ENCODE measurements around the gene SURF4. TPM values are rescaled to one million over a fixed set of nuclear protein-coding genes. Genes with fewer than 3 reads are reported as not detected.

The SURF4 gene
- 100 to 1,000 TPM; 218 to 304 TPM for total RNA-seq

- peak; percentile 81 for ATAC-seq
- H3K4me3 Mint-ChIP-seq = peak within 1 kb of the TSS; percentile 95
- peaks cover 25% of the 10 kb centered on the region for H3K36me3 Mint-ChIP-seq
- DNase-seq = peak; percentile 96
- H3K27ac Mint-ChIP-seq = peak within 1 kb of the TSS; percentile 100
- no peaks in the 10 kb centered on the region for H3K9me3 Mint-ChIP-seq (ENCODE audit: low read depth)
- peaks cover 2% of the 10 kb centered on the region for H3K27me3 Mint-ChIP-seq
- H3K4me1 Mint-ChIP-seq = peaks cover 33% of the 10 kb centered on the region
- CTCF ChIA-PET = interaction anchor here (0.6 to 2.2 kb wide), 13 partner anchors 16 to 353 kb away, joined by 3 to 9 read pairs (median 5); partner anchors contain the start of genes REXO4, SURF1 and SURF2
These were observed at the start of gene SURF4, which contains the start of gene STKLD1 for GRCh38 chr9:133375724-133376654. Gene SURF4, minus strand, starts transcription at chr9:133376060. Its CDS starts 91 bp downstream, at chr9:133375969. Gene STKLD1, plus strand, starts transcription at chr9:133376366. Its CDS starts 108 bp downstream, at chr9:133376474.

- Mint-ChIP-seq H3K27ac (no peak overlapping the region), H3K27me3 (peaks cover 21% of the 10 kb centered on the region), H3K36me3 (no peaks in the 10 kb centered on the region), H3K9me3 (ENCODE audit: low read depth) (no peaks in the 10 kb centered on the region), H3K4me3 (no peak overlapping the region), H3K4me1 (peaks cover 27% of the 10 kb centered on the region)
- CTCF ChIA-PET = interaction anchor here (1.0 kb wide), 1 partner anchor 61 kb away, joined by 3 read pairs; no protein-coding TSS in a partner anchor
- ATAC-seq (no peak), DNase-seq (no peak)
These were observed 49.3 kb upstream of the SURF4 start for GRCh38 chr9:133425049-133425632.

GRCh38 chr9:133424187-133424586 is 48.3 kb upstream of the SURF4 start:
- Mint-ChIP-seq H3K4me1 (peaks cover 27% of the 10 kb centered on the region), H3K4me3 (no peak overlapping the region), H3K27me3 (peaks cover 18% of the 10 kb centered on the region), H3K9me3 (ENCODE audit: low read depth) (no peaks in the 10 kb centered on the region), H3K36me3 (no peaks in the 10 kb centered on the region), H3K27ac (no peak overlapping the region)
- ATAC-seq = no peak
- CTCF ChIA-PET = no interaction called here
- DNase-seq = no peak

- Mint-ChIP-seq H3K9me3 (ENCODE audit: low read depth) (no peaks in the 10 kb centered on the region), H3K27ac (peak overlapping the region; percentile 52), H3K36me3 (no peaks in the 10 kb centered on the region), H3K4me3 (no peak overlapping the region), H3K27me3 (peaks cover 18% of the 10 kb centered on the region), H3K4me1 (peaks cover 35% of the 10 kb centered on the region)
- no peak for DNase-seq
- CTCF ChIA-PET = no interaction called here
- no peak for ATAC-seq
These were observed 47.4 kb upstream of the SURF4 start for GRCh38 chr9:133423216-133423615.

DNA sequence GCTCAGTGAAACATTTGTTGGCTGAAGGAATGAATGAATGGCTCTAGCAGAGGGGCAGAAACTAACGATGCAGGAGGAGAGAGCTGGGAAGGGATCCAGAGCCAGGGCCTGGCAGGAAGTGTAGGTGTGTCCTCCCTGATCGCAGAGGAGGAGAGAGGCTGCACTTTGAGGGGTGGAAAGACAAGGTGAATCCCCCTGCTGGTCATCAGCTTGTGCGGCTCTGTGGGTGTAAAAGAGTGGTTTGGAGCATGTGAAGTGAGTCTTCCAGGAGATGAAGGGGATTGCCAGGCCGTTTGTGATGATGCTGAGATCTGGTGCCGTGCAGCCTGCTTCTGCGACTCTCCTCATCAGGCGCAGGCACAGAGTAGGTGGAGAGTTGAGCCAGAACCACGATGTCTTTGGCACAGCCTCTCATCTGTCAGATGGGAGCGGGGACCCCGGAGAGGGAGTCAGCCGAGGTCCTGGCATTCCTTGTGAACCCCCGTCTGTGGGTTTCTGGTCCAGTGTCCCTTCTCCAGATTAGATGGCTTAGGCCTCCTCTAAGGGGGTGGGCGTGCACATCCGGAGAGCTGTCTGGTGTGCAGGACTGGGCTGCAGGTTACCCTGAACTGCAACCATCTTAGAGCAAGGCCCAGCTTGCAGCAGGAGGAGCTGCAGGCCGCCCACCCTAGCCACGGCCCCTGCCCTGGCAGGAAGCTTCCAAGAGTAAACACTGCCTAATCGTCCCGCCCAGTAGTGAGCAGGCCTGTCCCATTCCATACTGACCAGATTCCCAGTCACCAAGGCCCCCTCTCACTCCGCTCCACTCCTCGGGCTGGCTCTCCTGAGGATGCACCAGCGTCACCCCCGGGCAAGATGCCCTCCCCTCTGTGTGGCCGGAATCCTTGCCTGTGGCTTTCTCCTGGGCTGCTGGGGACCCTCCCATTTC is 46.0 kb upstream of the SURF4 start, which contains the start of gene ADAMTS13:
Gene ADAMTS13 (plus strand): TSS at position 753 of the 928 bp plus-strand sequence. CDS start 77 bp downstream, at position 830.
- H3K27ac Mint-ChIP-seq = peak within 1 kb of the TSS; percentile 52
- DNase-seq = peak; percentile 79
- ATAC-seq = peak; percentile 18
- H3K9me3 Mint-ChIP-seq (ENCODE audit: low read depth) = no peaks in the 10 kb centered on the region
- H3K4me1 Mint-ChIP-seq = peaks cover 34% of the 10 kb centered on the region
- CTCF ChIA-PET = no interaction called here
- H3K4me3 Mint-ChIP-seq = no peak within 1 kb of the TSS
- H3K27me3 Mint-ChIP-seq = peaks cover 4% of the 10 kb centered on the region
- H3K36me3 Mint-ChIP-seq = no peaks in the 10 kb centered on the region

DNA sequence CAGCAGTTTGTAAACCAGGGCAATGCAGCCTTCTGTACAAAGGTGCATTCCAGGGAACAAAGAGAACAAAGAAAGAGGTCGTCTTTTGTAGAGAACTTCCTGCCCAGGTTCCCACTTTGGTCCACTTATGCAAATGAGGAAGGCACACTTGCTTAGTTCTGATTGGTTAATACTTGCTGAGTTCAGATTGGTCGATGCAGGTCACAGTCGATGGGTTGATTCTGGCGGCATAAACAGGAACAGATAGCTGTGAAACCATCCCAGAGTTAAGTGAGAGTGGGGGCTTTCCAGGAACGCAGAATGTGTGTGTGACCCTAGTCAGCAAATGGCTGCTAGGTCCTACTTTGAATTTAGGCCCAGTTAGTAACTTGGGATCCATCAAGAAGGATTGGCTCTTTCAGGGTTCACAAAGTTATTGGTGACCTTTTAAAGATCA is 44.5 kb upstream of the SURF4 start:
- H3K4me3 Mint-ChIP-seq = no peak overlapping the region

GRCh38 chr9:133419005-133419404 is 43.1 kb upstream of the SURF4 start:
- Mint-ChIP-seq H3K4me1 (peaks cover 61% of the 10 kb centered on the region), H3K4me3 (peak overlapping the region; percentile 88), H3K27ac (peak overlapping the region; percentile 94), H3K27me3 (no peaks in the 10 kb centered on the region), H3K9me3 (ENCODE audit: low read depth) (no peaks in the 10 kb centered on the region), H3K36me3 (peaks cover 12% of the 10 kb centered on the region)
- no peak for DNase-seq
- CTCF ChIA-PET = interaction anchor here (2.5 kb wide), 1 partner anchor 42 kb away, joined by 8 read pairs; the partner anchor contains the start of gene STKLD1
- ATAC-seq = no peak

More for the DNA sequence above, 44.5 kb upstream of the SURF4 start:
- Mint-ChIP-seq H3K27ac (peak overlapping the region; percentile 79), H3K27me3 (no peaks in the 10 kb centered on the region), H3K36me3 (peaks cover 1% of the 10 kb centered on the region), H3K4me1 (peaks cover 48% of the 10 kb centered on the region), H3K9me3 (ENCODE audit: low read depth) (no peaks in the 10 kb centered on the region)
- CTCF ChIA-PET = no interaction called here
- DNase-seq (peak; percentile 46), ATAC-seq (no peak)

GRCh38 chr9:133417541-133418461 is 41.9 kb upstream of the SURF4 start, which contains the start of gene REXO4:
Gene REXO4, minus strand, starts transcription at chr9:133418010. Its CDS starts 166 bp downstream, at chr9:133417844.
- Mint-ChIP-seq H3K4me1 (peaks cover 64% of the 10 kb centered on the region), H3K27ac (peak within 1 kb of the TSS; percentile 94), H3K27me3 (no peaks in the 10 kb centered on the region), H3K4me3 (peak within 1 kb of the TSS; percentile 88), H3K36me3 (peaks cover 15% of the 10 kb centered on the region), H3K9me3 (ENCODE audit: low read depth) (no peaks in the 10 kb centered on the region)
- peak; percentile 92 for DNase-seq
- CTCF ChIA-PET = interaction anchor here (0.6 to 3.3 kb wide), 10 partner anchors 10 to 356 kb away, joined by 3 to 14 read pairs (median 4); partner anchors contain the start of genes CACFD1, CEL, STKLD1 and SURF1
- ATAC-seq = peak; percentile 90

DNA sequence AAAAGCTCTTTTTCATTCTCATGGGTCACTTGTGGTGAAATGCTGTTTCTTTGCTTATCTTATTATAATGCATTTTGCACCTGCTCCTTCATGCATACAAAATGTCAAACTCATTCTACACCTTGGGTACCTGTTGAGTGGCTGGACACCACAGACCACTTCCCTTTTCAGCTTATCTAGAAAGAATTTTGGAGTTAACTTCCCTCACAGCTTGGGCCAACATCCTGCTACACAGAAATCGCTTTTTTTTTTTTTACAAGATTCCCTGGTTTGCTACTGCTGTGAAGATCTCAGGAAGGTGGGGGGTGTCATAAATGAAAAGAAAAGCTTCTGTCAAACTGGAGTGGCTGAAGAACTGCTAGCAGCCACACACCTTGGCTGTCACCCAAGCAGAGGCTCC is 39.3 kb upstream of the SURF4 start:
- Mint-ChIP-seq H3K27ac (peak overlapping the region; percentile 12), H3K9me3 (ENCODE audit: low read depth) (no peaks in the 10 kb centered on the region), H3K4me3 (no peak overlapping the region), H3K27me3 (no peaks in the 10 kb centered on the region), H3K4me1 (peaks cover 44% of the 10 kb centered on the region), H3K36me3 (peaks cover 23% of the 10 kb centered on the region)
- no peak for ATAC-seq
- no peak for DNase-seq
- CTCF ChIA-PET = interaction anchor here (1.0 to 3.3 kb wide), 5 partner anchors 9 to 227 kb away, joined by 3 to 14 read pairs (median 4); no protein-coding TSS in a partner anchor

- H3K36me3 Mint-ChIP-seq = peaks cover 27% of the 10 kb centered on the region
These were observed 32.2 kb upstream of the SURF4 start for GRCh38 chr9:133408042-133408441.

GRCh38 chr9:133406480-133407307 is 30.8 kb upstream of the SURF4 start:
- CTCF ChIA-PET = interaction anchor here (0.8 to 2.7 kb wide), 9 partner anchors 8 to 231 kb away, joined by 3 to 14 read pairs (median 4); partner anchors contain the start of genes SLC2A6, SURF1 and SURF2
- Mint-ChIP-seq H3K27ac (peak overlapping the region; percentile 67), H3K27me3 (no peaks in the 10 kb centered on the region), H3K36me3 (peaks cover 22% of the 10 kb centered on the region), H3K4me3 (no peak overlapping the region), H3K9me3 (ENCODE audit: low read depth) (no peaks in the 10 kb centered on the region), H3K4me1 (peaks cover 17% of the 10 kb centered on the region)
- ATAC-seq (peak; percentile 92), DNase-seq (peak; percentile 89)

More at GRCh38 chr9:133408042-133408441, 32.2 kb upstream of the SURF4 start:
- H3K27me3 Mint-ChIP-seq = no peaks in the 10 kb centered on the region
- H3K4me3 Mint-ChIP-seq = no peak overlapping the region
- DNase-seq (no peak), ATAC-seq (no peak)
- CTCF ChIA-PET = interaction anchor here (1.6 kb wide), 1 partner anchor 9 kb away, joined by 8 read pairs; no protein-coding TSS in a partner anchor
- no peak overlapping the region for H3K27ac Mint-ChIP-seq
- no peaks in the 10 kb centered on the region for H3K9me3 Mint-ChIP-seq (ENCODE audit: low read depth)
- H3K4me1 Mint-ChIP-seq = peaks cover 16% of the 10 kb centered on the region
